GM19023 (cell line): ENCODE data around the gene STK35.

Experiments used
- ATAC-seq: cut with Tn5 transposase; IDR thresholded peaks from one replicate; pipeline ENCODE4 v1.9.1; 2021; ENCODE audit warnings: mild to moderate bottlenecking, moderate library complexity; ENCODE audit not compliant: unreplicated experiment

STK35 gene

GRCh38 chr20:2103461-2104153 lies 2.0 kb downstream of the STK35 start:
- ATAC-seq, result no peak

GRCh38 chr20:2104236-2104635 lies 2.6 kb downstream of the STK35 start:
- ATAC-seq, result no peak

- ATAC-seq, result no peak
Observed at GRCh38 chr20:2108498-2108897, 6.9 kb downstream of the STK35 start.

GRCh38 chr20:2108987-2109386 lies 7.4 kb downstream of the STK35 start:
- ATAC-seq, result no peak

GRCh38 chr20:2109425-2110210 lies 8.0 kb downstream of the STK35 start:
- ATAC-seq, result no peak

- no peak for ATAC-seq
Observed at GRCh38 chr20:2112910-2113309, 11.3 kb downstream of the STK35 start.

GRCh38 chr20:2114127-2114959 lies 12.7 kb downstream of the STK35 start:
- no peak for ATAC-seq

GRCh38 chr20:2114990-2115681 lies 13.5 kb downstream of the STK35 start:
- ATAC-seq, result no peak

- no peak for ATAC-seq
Observed at GRCh38 chr20:2116170-2116940, 14.7 kb downstream of the STK35 start.

GRCh38 chr20:2118783-2119182 lies 17.2 kb downstream of the STK35 start:
- ATAC-seq, result peak; percentile 63

- no peak for ATAC-seq
Observed at GRCh38 chr20:2122936-2123335, 21.3 kb downstream of the STK35 start.

GRCh38 chr20:2123720-2124119 lies 22.1 kb downstream of the STK35 start:
- no peak for ATAC-seq

- ATAC-seq, result no peak
Observed at GRCh38 chr20:2124564-2125213, 23.1 kb downstream of the STK35 start.

- ATAC-seq, result no peak
Observed at GRCh38 chr20:2125474-2126112, 24.0 kb downstream of the STK35 start.

- ATAC-seq, result no peak
Observed at GRCh38 chr20:2127238-2127637, 25.6 kb downstream of the STK35 start.

GRCh38 chr20:2128542-2128941 lies 26.9 kb downstream of the STK35 start:
- ATAC-seq, result no peak

GRCh38 chr20:2130062-2130591 lies 28.5 kb downstream of the STK35 start:
- no peak for ATAC-seq

GRCh38 chr20:2130683-2131082 lies 29.1 kb downstream of the STK35 start:
- ATAC-seq, result no peak

- ATAC-seq, result no peak
Observed at GRCh38 chr20:2131366-2131765, 29.7 kb downstream of the STK35 start.
